NB4 (cell line): ENCODE results near the gene UFD1.

ENCODE experiments used
- DNase-seq: peaks from one replicate; pipeline ENCODE4 v3.0.0; 2010; ENCODE audit warnings: low read depth
- H3K4me3 ChIP-seq: one replicate; pipeline ENCODE4 v1.5.1; 2011; ENCODE audit warnings: mild to moderate bottlenecking, low read depth, low read length, moderate library complexity
- MYC ChIP-seq: IDR thresholded peaks from 2 replicates; pipeline ENCODE4 v1.6.1; 2011; ENCODE audit warnings: low read depth, low read length
- POLR2A ChIP-seq: IDR thresholded peaks from 2 replicates; pipeline ENCODE4 v1.6.1; 2011; ENCODE audit warnings: mild to moderate bottlenecking; ENCODE audit not compliant: insufficient read length; ENCODE audit errors: extremely low read depth
- TF ChIP-seq, protein P1 (sequence below): IDR thresholded peaks from 2 replicates; pipeline ENCODE4 v1.6.1; 2011; ENCODE audit warnings: low read depth, low read length
- TF ChIP-seq, protein P2 (sequence below): IDR thresholded peaks from one replicate; pipeline ENCODE4 v1.5.1; 2012; ENCODE audit warnings: low read depth, low read length

The UFD1 gene

DNA sequence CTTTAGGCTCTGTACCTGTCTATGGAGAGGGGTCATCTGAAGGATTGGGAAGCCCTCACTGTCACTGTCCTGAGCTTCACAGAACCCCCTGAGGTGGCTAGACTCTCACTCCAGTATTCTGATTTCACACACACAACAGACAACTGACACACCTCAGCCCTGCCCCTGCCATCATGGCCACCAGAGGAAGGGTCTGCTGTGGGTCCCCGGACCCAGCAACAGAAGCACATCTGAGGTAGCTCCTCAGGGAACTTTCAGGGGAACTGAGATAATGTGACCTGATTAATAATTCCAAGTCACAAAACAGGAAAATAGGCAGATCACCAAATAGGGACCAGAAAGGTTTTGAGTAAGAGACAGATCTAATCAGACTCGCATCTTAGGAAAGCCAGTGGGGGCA is 24.0 kb downstream of the UFD1 start:
- no peak overlapping the region for H3K4me3 ChIP-seq
- TF ChIP-seq MYC (no peak), POLR2A (no peak)
- TF ChIP-seq, protein P1, sequence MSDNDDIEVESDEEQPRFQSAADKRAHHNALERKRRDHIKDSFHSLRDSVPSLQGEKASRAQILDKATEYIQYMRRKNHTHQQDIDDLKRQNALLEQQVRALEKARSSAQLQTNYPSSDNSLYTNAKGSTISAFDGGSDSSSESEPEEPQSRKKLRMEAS: no peak
- TF ChIP-seq, protein P2, sequence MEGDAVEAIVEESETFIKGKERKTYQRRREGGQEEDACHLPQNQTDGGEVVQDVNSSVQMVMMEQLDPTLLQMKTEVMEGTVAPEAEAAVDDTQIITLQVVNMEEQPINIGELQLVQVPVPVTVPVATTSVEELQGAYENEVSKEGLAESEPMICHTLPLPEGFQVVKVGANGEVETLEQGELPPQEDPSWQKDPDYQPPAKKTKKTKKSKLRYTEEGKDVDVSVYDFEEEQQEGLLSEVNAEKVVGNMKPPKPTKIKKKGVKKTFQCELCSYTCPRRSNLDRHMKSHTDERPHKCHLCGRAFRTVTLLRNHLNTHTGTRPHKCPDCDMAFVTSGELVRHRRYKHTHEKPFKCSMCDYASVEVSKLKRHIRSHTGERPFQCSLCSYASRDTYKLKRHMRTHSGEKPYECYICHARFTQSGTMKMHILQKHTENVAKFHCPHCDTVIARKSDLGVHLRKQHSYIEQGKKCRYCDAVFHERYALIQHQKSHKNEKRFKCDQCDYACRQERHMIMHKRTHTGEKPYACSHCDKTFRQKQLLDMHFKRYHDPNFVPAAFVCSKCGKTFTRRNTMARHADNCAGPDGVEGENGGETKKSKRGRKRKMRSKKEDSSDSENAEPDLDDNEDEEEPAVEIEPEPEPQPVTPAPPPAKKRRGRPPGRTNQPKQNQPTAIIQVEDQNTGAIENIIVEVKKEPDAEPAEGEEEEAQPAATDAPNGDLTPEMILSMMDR: no peak
- DNase-seq: no peak

DNA sequence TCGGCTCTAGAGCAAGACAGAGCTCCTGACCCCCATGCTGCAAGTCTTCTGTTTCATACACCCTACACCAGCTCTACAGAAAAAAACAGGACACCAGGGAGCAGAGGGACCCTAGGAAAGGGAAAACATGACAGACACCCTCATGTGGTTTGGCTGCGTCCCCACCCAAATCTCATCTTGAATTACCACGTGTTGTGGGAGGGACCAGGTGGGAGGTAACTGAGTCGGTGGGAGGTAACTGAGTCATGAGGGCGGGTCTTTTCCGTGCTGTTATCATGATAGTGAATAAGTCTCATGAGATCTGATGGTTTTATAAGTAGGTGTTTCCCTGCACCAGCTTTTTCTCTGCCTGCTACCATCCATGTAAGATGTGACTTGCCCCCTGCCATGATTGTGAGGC is 24.8 kb downstream of the UFD1 start:
- no peak overlapping the region for H3K4me3 ChIP-seq
- TF ChIP-seq, protein P1: no peak
- TF ChIP-seq MYC: no peak
- no peak for DNase-seq

DNA sequence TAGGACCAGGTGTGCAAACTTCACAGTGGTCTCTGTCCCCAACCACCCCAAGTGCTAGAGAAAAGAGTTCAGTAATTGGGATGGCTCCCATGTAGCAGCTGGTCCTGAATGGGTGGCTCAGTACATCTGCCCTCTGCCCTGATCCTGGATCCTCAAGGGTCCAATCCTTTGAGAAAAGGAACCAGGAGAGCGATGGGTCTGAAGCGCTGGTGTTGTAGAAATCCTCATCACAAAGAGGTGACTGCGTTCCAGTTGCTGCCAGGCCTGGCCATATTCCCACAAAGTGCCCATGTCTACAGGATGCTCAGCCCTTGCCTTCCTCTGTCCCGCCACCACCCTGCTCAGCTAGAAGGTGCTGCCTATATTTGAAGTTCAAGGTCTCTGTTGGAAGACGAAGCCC is 25.3 kb downstream of the UFD1 start:
- no peak for DNase-seq
- no peak overlapping the region for H3K4me3 ChIP-seq
- TF ChIP-seq, protein P1: no peak
- TF ChIP-seq POLR2A: no peak

DNA sequence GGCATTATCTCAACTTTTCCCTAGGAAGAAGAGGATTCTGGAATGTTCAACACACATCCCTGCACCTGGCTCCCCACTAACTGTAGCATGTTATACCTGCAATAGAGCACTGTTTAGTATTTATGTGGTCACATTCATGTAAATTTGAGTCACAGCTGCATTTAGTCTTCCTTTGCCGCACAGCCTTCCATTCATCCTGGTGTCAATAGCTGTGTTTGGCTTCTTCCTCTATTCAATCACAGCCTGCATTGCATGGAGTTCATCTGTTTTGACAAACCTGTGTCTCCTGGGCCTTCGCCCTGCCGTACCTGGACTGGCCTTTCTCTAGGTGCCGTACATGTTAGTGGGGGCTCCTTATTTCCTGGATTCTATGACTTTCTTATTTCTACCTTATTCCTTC is 27.4 kb downstream of the UFD1 start:
- DNase-seq: no peak
- no peak overlapping the region for H3K4me3 ChIP-seq
- TF ChIP-seq, protein P2: no peak
- no peak for TF ChIP-seq MYC
- no peak for TF ChIP-seq POLR2A
- TF ChIP-seq, protein P1: no peak

DNA sequence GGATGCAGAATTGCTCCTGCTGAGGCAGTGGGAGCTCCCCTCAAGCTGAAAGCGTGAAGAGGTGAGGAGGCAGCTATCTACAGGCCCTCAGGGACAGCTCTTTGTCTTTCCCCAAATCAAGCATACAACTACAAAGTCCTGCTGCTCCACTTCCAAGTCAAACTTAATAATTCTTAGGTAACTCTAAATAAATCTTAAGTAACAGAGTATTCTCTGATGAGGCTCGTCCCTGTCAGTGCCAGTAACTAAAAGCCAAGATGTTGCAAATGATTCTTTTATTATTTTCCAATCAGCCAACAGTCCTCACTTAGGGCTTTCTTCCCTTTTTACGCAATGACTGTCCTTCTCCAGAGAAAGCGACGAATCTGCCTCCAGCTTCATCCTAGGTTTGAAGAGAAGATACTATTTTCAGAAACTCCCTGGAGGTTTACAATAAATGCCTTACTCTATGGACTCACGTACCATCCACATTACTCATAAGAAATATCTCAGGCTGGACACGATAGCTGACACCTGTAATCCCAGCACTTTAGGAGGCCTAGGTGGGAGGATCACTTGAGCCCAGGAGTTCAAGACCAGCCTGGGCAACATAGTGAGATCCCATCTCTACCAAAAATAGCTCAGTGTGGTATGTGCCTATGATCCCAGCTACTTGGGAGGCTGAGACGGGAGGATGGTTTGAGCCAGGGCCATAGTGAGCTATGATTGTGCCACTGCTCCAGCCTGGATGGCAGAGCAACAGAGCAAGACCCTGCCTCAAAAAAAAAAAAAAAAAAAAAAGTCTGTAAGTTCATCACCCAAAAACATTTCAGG is 28.4 kb downstream of the UFD1 start:
- H3K4me3 ChIP-seq: no peak overlapping the region
- DNase-seq: no peak
- no peak for TF ChIP-seq POLR2A
- no peak for TF ChIP-seq MYC
- TF ChIP-seq, protein P2: no peak
- TF ChIP-seq, protein P1: no peak

DNA sequence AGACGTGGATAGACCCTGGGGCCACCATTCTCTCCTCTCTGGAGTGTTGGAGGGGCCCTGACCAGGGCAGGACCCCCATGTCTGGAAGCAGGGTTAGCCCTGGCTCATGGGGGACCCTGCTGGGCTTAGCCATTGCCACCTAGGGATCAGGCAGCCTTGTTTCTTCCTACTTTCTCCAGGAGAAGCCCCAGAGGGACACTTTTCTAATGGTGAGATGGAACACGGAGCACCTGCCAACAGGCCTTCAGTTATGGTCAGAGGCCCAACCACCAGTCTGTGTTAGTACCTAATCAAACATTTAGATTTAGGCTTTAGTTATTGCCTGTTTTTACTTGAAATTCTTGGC is 29.6 kb downstream of the UFD1 start:
- TF ChIP-seq, protein P1: no peak
- no peak for TF ChIP-seq POLR2A
- TF ChIP-seq MYC: no peak
- TF ChIP-seq, protein P2: no peak
- H3K4me3 ChIP-seq: no peak overlapping the region
- no peak for DNase-seq
